Measurements from ENCODE around the gene TASOR2. TPM values are rescaled to one million over a fixed set of nuclear protein-coding genes. Genes with fewer than 3 reads are reported as not detected.

TASOR2 gene
- total and polyA plus RNA-seq, 9 donors: 21.9 to 51.3 (median 30.1) TPM

DNA sequence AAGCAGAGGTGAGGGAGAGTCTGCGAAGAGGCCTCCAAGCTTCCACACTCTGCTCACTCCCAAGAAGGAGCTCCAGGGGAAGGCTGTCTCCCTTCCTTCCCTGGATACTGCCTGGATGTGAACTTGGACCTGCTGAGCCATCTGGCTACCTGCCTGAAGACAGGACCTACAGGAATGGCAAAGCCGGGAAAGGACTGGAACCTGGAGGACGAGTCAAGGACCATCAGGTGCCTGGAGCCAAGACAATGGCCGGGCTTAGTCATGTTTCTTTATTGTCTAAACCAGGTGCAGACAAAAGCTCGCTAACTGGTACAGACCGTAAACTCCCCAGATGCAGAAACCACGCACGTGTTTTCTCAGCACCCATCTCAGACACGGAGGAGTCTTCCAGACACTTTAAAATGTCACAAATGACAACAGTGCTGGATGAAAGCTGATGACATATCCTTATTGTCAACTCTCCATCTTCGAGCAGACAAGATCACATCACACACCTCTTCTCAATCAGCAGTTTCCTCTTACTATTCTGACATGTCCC lies 30.4 kb upstream of the TASOR2 start:
- no peak overlapping the region for H3K27ac ChIP-seq (ENCODE audit: low read length)
- peaks cover 14% of the 10 kb centered on the region for H3K36me3 ChIP-seq (ENCODE audit: control insufficient read depth, insufficient read depth, low read length)
- WGBS (ENCODE audit: insufficient coverage): 79% methylated on average over 9 of the region's 10 CpGs
- no peaks in the 10 kb centered on the region for H3K9me3 ChIP-seq (replicated peaks; ENCODE audit: control insufficient read depth, low read depth, low read length)
- no peak for DNase-seq
- H3K4me1 ChIP-seq (ENCODE audit: control insufficient read depth, insufficient read depth, low read length): peaks cover 15% of the 10 kb centered on the region
- H3K4me3 ChIP-seq (ENCODE audit: low read length): no peak overlapping the region
- H3K27me3 ChIP-seq (ENCODE audit: control insufficient read depth, insufficient read depth, low read length): no peaks in the 10 kb centered on the region

GRCh38 chr10:5655121-5655520 lies 29.5 kb upstream of the TASOR2 start:
- Histone ChIP-seq H3K27me3 (ENCODE audit: control insufficient read depth, insufficient read depth, low read length) (no peaks in the 10 kb centered on the region), H3K36me3 (ENCODE audit: control insufficient read depth, insufficient read depth, low read length) (peaks cover 14% of the 10 kb centered on the region), H3K9me3 (replicated peaks; ENCODE audit: control insufficient read depth, low read depth, low read length) (no peaks in the 10 kb centered on the region), H3K4me3 (ENCODE audit: low read length) (no peak overlapping the region), H3K4me1 (ENCODE audit: control insufficient read depth, insufficient read depth, low read length) (peaks cover 15% of the 10 kb centered on the region), H3K27ac (ENCODE audit: low read length) (no peak overlapping the region)
- DNase-seq: no peak
- 57% methylated on average over 2 of the region's 3 CpGs for WGBS (ENCODE audit: insufficient coverage)

DNA sequence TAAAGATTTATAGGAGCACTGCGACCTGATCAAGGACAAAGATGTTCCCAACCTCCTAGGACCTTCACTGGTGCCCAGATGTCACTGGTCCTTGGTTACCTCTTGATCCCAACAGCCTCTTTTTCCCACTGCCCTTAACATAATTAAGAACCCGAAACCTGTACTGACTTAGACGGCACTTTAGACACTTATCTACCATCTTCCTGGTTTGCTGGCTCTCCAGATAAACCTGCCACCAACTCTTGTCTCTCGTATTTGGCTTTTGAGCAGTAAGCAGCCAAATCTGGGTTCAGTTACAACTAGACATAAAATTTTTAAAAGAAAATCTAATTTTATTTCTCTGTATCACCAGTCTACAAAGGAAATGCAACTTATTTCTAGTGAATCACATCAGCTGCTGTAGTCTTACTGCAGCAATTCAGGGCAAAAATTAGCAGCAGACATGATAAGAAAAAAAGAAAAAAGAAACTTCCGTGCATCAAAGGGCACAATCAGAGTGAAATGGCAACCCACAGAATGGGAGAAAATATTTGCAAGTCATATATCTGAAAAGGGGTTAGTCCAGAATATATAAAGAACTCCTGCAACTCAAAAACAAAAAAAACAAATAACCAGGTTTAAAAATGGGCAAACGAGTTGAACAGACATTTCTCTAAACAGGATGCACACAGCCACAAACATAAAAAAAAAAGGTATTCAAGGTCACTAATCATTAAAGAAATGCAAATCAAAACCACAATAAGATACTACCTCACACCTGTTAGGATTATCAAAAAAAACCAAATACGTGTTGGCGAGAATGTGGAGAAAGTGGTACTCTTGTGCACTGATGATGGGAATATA lies 27.7 kb upstream of the TASOR2 start:
- DNase-seq: no peak
- Histone ChIP-seq H3K27ac (ENCODE audit: low read length) (no peak overlapping the region), H3K9me3 (replicated peaks; ENCODE audit: control insufficient read depth, low read depth, low read length) (no peaks in the 10 kb centered on the region), H3K36me3 (ENCODE audit: control insufficient read depth, insufficient read depth, low read length) (peaks cover 5% of the 10 kb centered on the region), H3K4me3 (ENCODE audit: low read length) (no peak overlapping the region), H3K27me3 (ENCODE audit: control insufficient read depth, insufficient read depth, low read length) (no peaks in the 10 kb centered on the region), H3K4me1 (ENCODE audit: control insufficient read depth, insufficient read depth, low read length) (peaks cover 10% of the 10 kb centered on the region)
- 73% methylated on average over 3 of the region's 8 CpGs for WGBS (ENCODE audit: insufficient coverage)

- Histone ChIP-seq H3K27me3 (ENCODE audit: control insufficient read depth, insufficient read depth, low read length) (no peaks in the 10 kb centered on the region), H3K9me3 (replicated peaks; ENCODE audit: control insufficient read depth, low read depth, low read length) (no peaks in the 10 kb centered on the region), H3K4me1 (ENCODE audit: control insufficient read depth, insufficient read depth, low read length) (peaks cover 7% of the 10 kb centered on the region), H3K27ac (ENCODE audit: low read length) (no peak overlapping the region), H3K36me3 (ENCODE audit: control insufficient read depth, insufficient read depth, low read length) (no peaks in the 10 kb centered on the region), H3K4me3 (ENCODE audit: low read length) (no peak overlapping the region)
- WGBS (ENCODE audit: insufficient coverage): 62% methylated on average over 17 of the region's 20 CpGs
- DNase-seq: no peak
These were observed 25.6 kb upstream of the TASOR2 start for GRCh38 chr10:5658871-5659618.

DNA sequence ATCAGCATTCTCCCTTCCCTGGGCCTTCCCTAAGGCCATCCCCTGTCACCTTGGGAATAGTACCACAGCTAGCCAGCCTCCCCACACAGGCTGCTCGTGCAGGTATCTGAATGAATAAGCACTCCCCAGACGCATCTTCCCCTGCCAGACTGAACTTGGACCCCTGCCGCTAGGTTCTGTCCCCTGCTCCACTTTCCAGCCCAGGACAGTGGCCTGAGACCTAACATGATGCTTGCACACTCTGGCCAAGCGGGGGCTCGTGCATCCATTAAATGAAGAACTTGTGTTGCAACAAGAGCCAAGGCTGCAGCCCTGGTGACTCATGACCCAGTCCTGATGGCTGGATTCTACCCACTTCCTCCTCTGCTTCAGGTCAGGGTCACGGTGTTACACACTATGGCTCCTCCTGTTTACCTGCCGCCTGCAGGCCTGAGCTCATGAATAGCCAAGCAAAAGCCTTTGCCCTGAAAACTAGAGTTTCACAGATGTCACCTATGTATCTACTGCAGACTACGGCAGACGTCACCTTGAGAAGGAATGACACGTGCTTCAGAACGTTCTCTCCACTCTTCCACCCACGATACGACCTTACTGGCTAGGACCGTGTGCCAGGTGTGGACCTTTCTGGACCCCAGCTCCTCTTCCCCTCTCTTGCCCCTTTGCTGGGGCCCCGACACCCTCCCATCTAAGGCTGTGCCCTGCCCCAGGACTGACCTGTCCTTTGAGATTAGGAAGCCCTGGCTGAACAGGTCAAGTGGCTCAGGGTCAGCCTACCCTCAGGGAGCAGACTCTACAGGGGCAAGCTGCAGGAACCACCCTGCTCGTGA lies 24.7 kb upstream of the TASOR2 start:
- no peaks in the 10 kb centered on the region for H3K9me3 ChIP-seq (replicated peaks; ENCODE audit: control insufficient read depth, low read depth, low read length)
- peaks cover 7% of the 10 kb centered on the region for H3K4me1 ChIP-seq (ENCODE audit: control insufficient read depth, insufficient read depth, low read length)
- H3K4me3 ChIP-seq (ENCODE audit: low read length): no peak overlapping the region
- H3K27ac ChIP-seq (ENCODE audit: low read length): no peak overlapping the region
- H3K27me3 ChIP-seq (ENCODE audit: control insufficient read depth, insufficient read depth, low read length): no peaks in the 10 kb centered on the region
- 63% methylated on average over 14 of the region's 16 CpGs for WGBS (ENCODE audit: insufficient coverage)
- DNase-seq: no peak
- no peaks in the 10 kb centered on the region for H3K36me3 ChIP-seq (ENCODE audit: control insufficient read depth, insufficient read depth, low read length)

GRCh38 chr10:5661043-5661442 lies 23.6 kb upstream of the TASOR2 start:
- WGBS (ENCODE audit: insufficient coverage): 69% methylated on average over 6 of the region's 6 CpGs

GRCh38 chr10:5662708-5663579 lies 21.7 kb upstream of the TASOR2 start:
- Histone ChIP-seq H3K4me1 (ENCODE audit: control insufficient read depth, insufficient read depth, low read length) (peaks cover 15% of the 10 kb centered on the region), H3K4me3 (ENCODE audit: low read length) (no peak overlapping the region), H3K27ac (ENCODE audit: low read length) (no peak overlapping the region), H3K27me3 (ENCODE audit: control insufficient read depth, insufficient read depth, low read length) (no peaks in the 10 kb centered on the region), H3K36me3 (ENCODE audit: control insufficient read depth, insufficient read depth, low read length) (no peaks in the 10 kb centered on the region), H3K9me3 (replicated peaks; ENCODE audit: control insufficient read depth, low read depth, low read length) (no peaks in the 10 kb centered on the region)
- no peak for DNase-seq
- WGBS (ENCODE audit: insufficient coverage): 67% methylated on average over 4 of the region's 9 CpGs

More at GRCh38 chr10:5661043-5661442, 23.6 kb upstream of the TASOR2 start:
- no peak for DNase-seq
- Histone ChIP-seq H3K9me3 (replicated peaks; ENCODE audit: control insufficient read depth, low read depth, low read length) (no peaks in the 10 kb centered on the region), H3K36me3 (ENCODE audit: control insufficient read depth, insufficient read depth, low read length) (no peaks in the 10 kb centered on the region), H3K27me3 (ENCODE audit: control insufficient read depth, insufficient read depth, low read length) (no peaks in the 10 kb centered on the region), H3K27ac (ENCODE audit: low read length) (no peak overlapping the region), H3K4me3 (ENCODE audit: low read length) (no peak overlapping the region), H3K4me1 (ENCODE audit: control insufficient read depth, insufficient read depth, low read length) (peaks cover 11% of the 10 kb centered on the region)

DNA sequence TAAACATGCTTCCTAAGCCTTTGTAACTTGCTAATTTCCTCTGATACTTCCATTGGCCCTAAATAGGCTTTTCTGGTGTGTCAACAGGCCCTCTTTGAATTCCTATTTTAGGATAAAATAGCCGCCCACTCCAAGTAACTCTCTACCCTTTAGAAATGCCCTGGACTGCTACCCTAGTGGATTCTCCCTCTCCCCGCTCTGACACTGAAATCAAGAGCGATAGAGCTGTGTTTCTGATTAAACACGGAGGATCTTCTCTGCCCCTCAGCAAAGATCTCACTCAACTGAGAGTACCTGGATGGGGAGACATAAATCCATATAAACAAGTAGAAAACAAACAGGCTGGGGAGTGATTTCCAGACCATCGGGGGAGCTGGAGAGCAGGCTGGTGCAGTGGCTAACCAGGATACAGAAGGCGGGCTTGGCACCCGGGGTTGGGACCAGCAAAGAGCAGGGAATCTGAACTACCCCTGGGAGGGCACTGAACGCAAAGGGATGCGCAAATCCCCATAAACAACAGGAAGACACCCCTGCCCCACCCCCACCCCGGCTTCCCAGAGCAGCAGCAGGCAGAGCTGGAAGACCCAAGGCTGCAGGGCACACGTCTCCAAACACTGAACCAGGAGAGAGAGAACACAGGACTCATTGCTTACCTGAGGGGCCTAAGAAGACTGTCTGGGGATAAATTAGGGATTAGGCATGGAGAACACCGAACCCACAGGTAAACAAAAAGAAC lies 20.8 kb upstream of the TASOR2 start:
- no peaks in the 10 kb centered on the region for H3K36me3 ChIP-seq (ENCODE audit: control insufficient read depth, insufficient read depth, low read length)
- H3K4me1 ChIP-seq (ENCODE audit: control insufficient read depth, insufficient read depth, low read length): peaks cover 15% of the 10 kb centered on the region
- H3K27me3 ChIP-seq (ENCODE audit: control insufficient read depth, insufficient read depth, low read length): no peaks in the 10 kb centered on the region
- 51% methylated on average over 4 of the region's 12 CpGs for WGBS (ENCODE audit: insufficient coverage)
- H3K27ac ChIP-seq (ENCODE audit: low read length): no peak overlapping the region
- no peaks in the 10 kb centered on the region for H3K9me3 ChIP-seq (replicated peaks; ENCODE audit: control insufficient read depth, low read depth, low read length)
- H3K4me3 ChIP-seq (ENCODE audit: low read length): no peak overlapping the region
- no peak for DNase-seq
